ENCODE data around the gene ATP2C1.

DNA sequence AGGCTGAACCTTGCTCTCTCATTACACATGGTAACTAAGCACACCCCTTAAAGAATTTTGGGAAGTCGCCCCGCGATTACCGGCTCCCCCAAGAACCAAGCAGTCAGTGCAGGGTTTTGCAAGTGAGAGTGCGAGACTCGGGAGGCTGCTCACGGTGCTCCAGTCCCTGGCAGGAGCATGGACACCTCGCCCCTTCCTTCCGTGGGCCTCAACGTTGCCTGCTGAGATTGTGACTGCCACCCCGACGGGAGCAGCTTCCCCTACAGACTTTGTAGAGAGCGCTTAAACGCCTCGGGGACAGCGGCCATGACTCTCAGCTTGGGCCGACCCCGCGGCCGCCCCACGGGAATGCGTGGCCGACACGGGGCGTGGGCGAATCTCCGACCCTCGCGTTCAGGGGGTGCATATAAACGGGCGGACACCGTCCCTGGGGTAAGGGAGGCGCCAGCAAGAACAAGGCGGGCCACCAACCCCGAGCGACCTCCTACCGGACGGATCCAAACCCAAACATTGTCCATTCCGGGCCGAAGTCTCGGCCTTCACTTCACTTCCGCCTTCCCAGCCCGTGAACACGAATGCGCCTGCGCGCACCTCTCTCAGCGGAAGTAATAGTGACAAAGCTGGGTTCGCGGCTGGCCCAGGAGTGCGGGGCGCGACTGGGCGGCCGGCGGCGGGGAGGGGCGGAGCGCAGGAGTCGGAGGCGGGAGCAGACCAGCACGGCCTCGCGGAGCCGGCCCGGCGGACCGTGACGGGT is at the start of gene ATP2C1:
- peak; percentile 96 for TF ChIP-seq POLR2A (IDR thresholded peaks at IDR 0.05; ENCODE audit: low read length)
- no peak for TF ChIP-seq GATA1 (IDR thresholded peaks at IDR 0.05; ENCODE audit: low read depth, low read length)
